Keratinocyte (primary cell): ENCODE measurements around the gene GRIA1. TPM values are rescaled to one million over a fixed set of nuclear protein-coding genes. Genes with fewer than 3 reads are reported as not detected.

Experiments
- DNase-seq: peaks from one replicate; pipeline ENCODE4 v3.0.0-alpha.2; 2011; ENCODE audit warnings: low read depth, missing footprints, low spot score
- FAIRE-seq: peaks from 2 replicates; lab custom pipeline; 2011; peaks lifted over from hg19 to GRCh38; lab: Jason Lieb, UNC
- H2AFZ ChIP-seq: 2 replicates; pipeline ENCODE4 v1.6.0; 2012; ENCODE audit warnings: low read length, control low read depth, inconsistent platforms; ENCODE audit not compliant: control insufficient read depth
- H3K27ac ChIP-seq: 2 replicates; pipeline ENCODE4 v1.5.1; 2011; ENCODE audit warnings: low read length; ENCODE audit not compliant: control insufficient read depth, insufficient read depth
- H3K27me3 ChIP-seq: 3 replicates; pipeline ENCODE4 v1.6.0; 2011; ENCODE audit warnings: low read length; ENCODE audit not compliant: control insufficient read depth, insufficient read depth; ENCODE audit errors: extremely low read depth
- H3K36me3 ChIP-seq, 2 experiments: 2 replicates in 1 of 2; 3 replicates in 1 of 2; pipeline ENCODE4 v1.5.1; 2011; ENCODE audit warnings: low read length in 2 of 2, mild to moderate bottlenecking in 1 of 2; ENCODE audit not compliant: control insufficient read depth in 2 of 2, insufficient read depth in 2 of 2; ENCODE audit errors: extremely low read depth in 1 of 2
- H3K4me1 ChIP-seq: 3 replicates; pipeline ENCODE4 v1.5.1; 2011; ENCODE audit warnings: low read length; ENCODE audit not compliant: control insufficient read depth, insufficient read depth; ENCODE audit errors: extremely low read depth
- H3K4me2 ChIP-seq: 3 replicates; pipeline ENCODE4 v1.6.0; 2011; ENCODE audit warnings: low read depth, low read length; ENCODE audit not compliant: control insufficient read depth, insufficient read depth; ENCODE audit errors: extremely low read depth
- H3K4me3 ChIP-seq, 3 experiments: fragments of 200-600 bp in 1 of 3; sonication (generic) in 1 of 3; 2 replicates in 2 of 3; 3 replicates in 1 of 3; pipeline ENCODE4 v1.5.1; 2011 to 2016; ENCODE audit warnings: low read length in 3 of 3, mild to moderate bottlenecking in 3 of 3, control low read depth in 2 of 3, inconsistent platforms in 1 of 3, low read depth in 1 of 3, mixed read lengths in 1 of 3, mixed run types in 1 of 3, moderate library complexity in 1 of 3; ENCODE audit not compliant: control insufficient read depth in 2 of 3, insufficient read depth in 2 of 3; ENCODE audit errors: extremely low read depth in 1 of 3
- H3K79me2 ChIP-seq: 2 replicates; pipeline ENCODE4 v1.6.0; 2012; ENCODE audit warnings: low read length; ENCODE audit not compliant: control insufficient read depth, insufficient read depth
- H3K9ac ChIP-seq: 3 replicates; pipeline ENCODE4 v1.6.0; 2011; ENCODE audit warnings: low read length; ENCODE audit not compliant: control insufficient read depth, insufficient read depth; ENCODE audit errors: extremely low read depth
- H3K9me1 ChIP-seq: 3 replicates; pipeline ENCODE4 v1.6.0; 2011; ENCODE audit warnings: low read length; ENCODE audit not compliant: control insufficient read depth, insufficient read depth; ENCODE audit errors: extremely low read depth
- H3K9me3 ChIP-seq: 2 replicates; pipeline ENCODE4 v1.5.1; 2012; ENCODE audit warnings: low read depth, low read length; ENCODE audit not compliant: control insufficient read depth
- H4K20me1 ChIP-seq: 3 replicates; pipeline ENCODE4 v1.6.0; 2011; ENCODE audit warnings: low read length; ENCODE audit not compliant: control insufficient read depth, insufficient read depth; ENCODE audit errors: extremely low read depth
- EZH2 ChIP-seq: IDR thresholded peaks from one replicate; pipeline ENCODE4 v1.6.1; 2012; ENCODE audit warnings: inconsistent platforms, mild to moderate bottlenecking, low read length, moderate library complexity
- dilution Hi-C: fragments of 300-500 bp; cut with MboI; formaldehyde crosslinking; loops from one replicate; pipeline ENCODE4 v1.7.0; 2020; ENCODE audit warnings: low sequenced_read_pairs; ENCODE audit not compliant: extremely low pct_ligation_motif_present
- polyA plus RNA-seq, 5 experiments: library from polyadenylated mRNA; depleted of rRNA in 3 of 5; stranded (reverse) in 3 of 5; stranded (forward) in 1 of 5; unstranded in 1 of 5; fragments of >200 nt; gene quantifications; 1 replicate in 1 of 5; 2 replicates in 3 of 5; 3 replicates in 1 of 5; pipeline versions ENCODE4 v1.2.1 to v1.2.3, GENCODE V29; 2011 to 2012; ENCODE audit warnings: missing spikeins in 2 of 5, low read depth in 1 of 5, low replicate concordance in 1 of 5
- TF ChIP-seq, protein P1 (sequence below), 3 experiments: IDR thresholded peaks in 1 of 3; conservative IDR thresholded peaks in 1 of 3; optimal IDR thresholded peaks in 1 of 3; 2 replicates in 2 of 3; 3 replicates in 1 of 3; pipeline versions ENCODE3 to v1.5.1; 2011; ENCODE audit warnings: low read length in 3 of 3, mild to moderate bottlenecking in 3 of 3, moderate library complexity in 2 of 3, control low read depth in 1 of 3, inconsistent platforms in 1 of 3; ENCODE audit not compliant: insufficient read depth in 2 of 3; ENCODE audit errors: extremely low read depth in 1 of 3

The GRIA1 gene
- polyA plus RNA-seq, 1 donor (not counting 4 experiments of a cell fraction or from before 2014, with no cell fraction given): not detected

DNA sequence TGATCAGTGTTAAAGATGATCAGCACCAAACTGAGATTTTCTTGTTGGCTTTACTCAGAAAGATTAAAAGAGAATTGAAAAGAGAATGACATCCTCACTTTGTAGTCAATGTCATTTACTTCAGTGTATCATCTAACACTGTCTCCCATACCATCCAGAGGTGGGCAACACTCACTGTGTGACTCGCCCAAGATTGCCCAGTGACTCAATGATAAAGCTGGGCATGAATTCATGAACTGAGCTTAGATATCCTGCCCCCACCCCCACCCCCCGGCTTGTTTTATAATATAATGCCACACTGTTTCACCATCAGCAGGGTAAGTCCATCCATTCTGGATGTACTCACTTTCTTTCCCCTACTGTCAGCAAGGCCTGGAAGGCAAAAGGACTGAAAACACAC is 306.1 kb downstream of the GRIA1 start:
- Histone ChIP-seq H3K9ac (no peak overlapping the region), H3K27ac (no peak overlapping the region), H3K4me3 (no peak overlapping the region), H3K4me1 (no peaks in the 10 kb centered on the region), H3K27me3 (no peaks in the 10 kb centered on the region), H3K9me1 (no peaks in the 10 kb centered on the region), H2AFZ (no peak overlapping the region), H3K79me2 (no peaks in the 10 kb centered on the region), H3K4me2 (no peak overlapping the region), H4K20me1 (no peaks in the 10 kb centered on the region), H3K36me3 (no peaks in the 10 kb centered on the region), H3K9me3 (no peaks in the 10 kb centered on the region)
- dilution Hi-C loops: no loop called here
- DNase-seq (no peak), FAIRE-seq (no peak)
- TF ChIP-seq, protein P1, sequence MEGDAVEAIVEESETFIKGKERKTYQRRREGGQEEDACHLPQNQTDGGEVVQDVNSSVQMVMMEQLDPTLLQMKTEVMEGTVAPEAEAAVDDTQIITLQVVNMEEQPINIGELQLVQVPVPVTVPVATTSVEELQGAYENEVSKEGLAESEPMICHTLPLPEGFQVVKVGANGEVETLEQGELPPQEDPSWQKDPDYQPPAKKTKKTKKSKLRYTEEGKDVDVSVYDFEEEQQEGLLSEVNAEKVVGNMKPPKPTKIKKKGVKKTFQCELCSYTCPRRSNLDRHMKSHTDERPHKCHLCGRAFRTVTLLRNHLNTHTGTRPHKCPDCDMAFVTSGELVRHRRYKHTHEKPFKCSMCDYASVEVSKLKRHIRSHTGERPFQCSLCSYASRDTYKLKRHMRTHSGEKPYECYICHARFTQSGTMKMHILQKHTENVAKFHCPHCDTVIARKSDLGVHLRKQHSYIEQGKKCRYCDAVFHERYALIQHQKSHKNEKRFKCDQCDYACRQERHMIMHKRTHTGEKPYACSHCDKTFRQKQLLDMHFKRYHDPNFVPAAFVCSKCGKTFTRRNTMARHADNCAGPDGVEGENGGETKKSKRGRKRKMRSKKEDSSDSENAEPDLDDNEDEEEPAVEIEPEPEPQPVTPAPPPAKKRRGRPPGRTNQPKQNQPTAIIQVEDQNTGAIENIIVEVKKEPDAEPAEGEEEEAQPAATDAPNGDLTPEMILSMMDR (optimal IDR thresholded peaks at IDR 0.05 in 1 of 3, IDR thresholded peaks at IDR 0.05 in 1 of 3, conservative IDR thresholded peaks at IDR 0.05 in 1 of 3; ENCODE audit: extremely low read depth in 1 of 3, insufficient read depth in 2 of 3, low read length in 3 of 3): no peak
- no peak for TF ChIP-seq EZH2

- dilution Hi-C loops: no loop called here
- Histone ChIP-seq H3K4me1 (no peaks in the 10 kb centered on the region), H3K4me2 (no peak overlapping the region), H3K27ac (no peak overlapping the region), H3K79me2 (no peaks in the 10 kb centered on the region), H3K27me3 (no peaks in the 10 kb centered on the region), H2AFZ (no peak overlapping the region), H3K36me3 (no peaks in the 10 kb centered on the region), H4K20me1 (no peaks in the 10 kb centered on the region), H3K9me1 (no peaks in the 10 kb centered on the region), H3K9me3 (no peaks in the 10 kb centered on the region), H3K4me3 (no peak overlapping the region), H3K9ac (no peak overlapping the region)
- DNase-seq: no peak
- FAIRE-seq: no peak
- TF ChIP-seq, protein P1 (optimal IDR thresholded peaks at IDR 0.05 in 1 of 3, IDR thresholded peaks at IDR 0.05 in 1 of 3, conservative IDR thresholded peaks at IDR 0.05 in 1 of 3; ENCODE audit: extremely low read depth in 1 of 3, insufficient read depth in 2 of 3, low read length in 3 of 3): no peak
- TF ChIP-seq EZH2: no peak
These were observed 307.0 kb downstream of the GRIA1 start for GRCh38 chr5:153797484-153797883.
